ENCODE results near the gene MFAP3L.
"Not testable (repeated sequence)": the region's sequence is repeated elsewhere in the genome, so short reads cannot be mapped to it uniquely, and the experiment has no call there.

The MFAP3L gene

DNA sequence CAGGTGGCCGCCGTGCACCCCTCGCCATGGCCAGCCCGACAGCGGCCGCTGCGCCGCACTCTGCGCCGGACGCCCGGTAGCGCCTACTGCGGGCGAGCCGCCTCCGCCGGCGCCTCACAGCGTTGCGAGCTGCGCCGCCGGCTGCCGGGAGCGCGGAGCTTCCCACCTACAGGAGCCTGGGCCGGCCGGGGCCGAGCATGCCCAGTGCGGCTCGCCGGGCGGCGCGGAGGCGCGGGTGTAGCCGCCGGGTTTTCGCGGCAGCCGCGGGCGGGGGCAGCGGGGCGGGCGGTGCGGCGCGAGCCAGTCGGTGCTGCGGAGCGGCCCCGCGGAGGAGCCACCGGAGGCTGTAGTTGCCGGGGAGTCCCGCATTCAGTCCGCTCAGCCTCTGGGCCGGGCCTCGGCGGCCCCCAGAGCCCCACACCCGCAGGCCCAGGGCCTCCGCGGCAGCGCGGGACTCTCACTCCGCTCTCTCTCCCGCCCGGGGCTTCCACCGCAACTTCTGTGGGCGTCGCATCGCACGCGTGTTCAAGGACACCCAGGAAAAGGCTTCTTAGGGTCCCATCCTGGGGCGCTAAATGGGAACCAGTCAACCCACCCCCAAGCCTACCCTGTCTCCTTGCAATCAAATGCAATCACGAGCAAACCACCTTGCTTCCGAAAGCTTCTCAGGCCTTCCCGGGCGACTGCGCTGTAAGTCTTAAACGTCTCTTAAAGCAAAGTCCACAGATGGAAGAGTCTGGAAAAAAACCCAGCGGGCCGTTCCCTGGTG, at the start of gene MFAP3L:
TSS of gene MFAP3L (minus strand) at position 143 of the 769 bp plus-strand sequence. CDS start 20,518 bp downstream, outside the sequence.
- DNase-seq (ENCODE audit: low spot score), result peak; percentile 88

GRCh38 chr4:170071196-170071595, 45.0 kb upstream of the MFAP3L start:
- no peak for DNase-seq (ENCODE audit: low spot score)

DNA sequence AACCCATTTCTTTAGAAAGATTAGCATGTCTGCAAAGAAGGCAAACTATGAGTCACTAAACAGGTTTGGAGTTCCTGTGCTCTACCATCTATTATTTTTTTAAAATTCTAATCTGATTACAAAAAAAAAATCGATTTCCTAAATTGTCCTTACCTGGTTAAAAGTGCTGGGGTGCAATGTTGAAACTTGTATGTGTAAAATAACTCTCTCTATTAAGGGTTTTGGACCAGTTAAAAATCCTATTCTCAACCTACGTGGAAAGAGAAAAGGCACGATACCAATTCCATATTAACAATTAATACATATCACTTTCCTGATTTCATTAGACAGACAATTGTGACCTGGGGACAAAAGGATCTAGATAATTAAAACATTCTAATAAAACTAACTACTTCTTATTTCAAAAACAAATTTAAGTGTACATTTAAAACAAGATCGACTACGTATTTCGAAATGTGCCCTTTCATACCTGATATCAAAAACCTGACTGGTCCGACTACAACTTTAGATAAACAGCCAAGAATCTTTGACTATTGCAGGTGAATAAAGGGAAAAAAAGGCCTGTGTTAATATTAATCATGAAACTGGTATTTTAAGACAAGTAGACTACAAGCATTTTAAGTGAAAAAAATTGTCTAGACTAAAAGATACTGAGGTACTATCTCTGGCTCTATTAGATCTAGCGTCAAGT, 42.4 kb upstream of the MFAP3L start:
- DNase-seq (ENCODE audit: low spot score), result no peak

DNA sequence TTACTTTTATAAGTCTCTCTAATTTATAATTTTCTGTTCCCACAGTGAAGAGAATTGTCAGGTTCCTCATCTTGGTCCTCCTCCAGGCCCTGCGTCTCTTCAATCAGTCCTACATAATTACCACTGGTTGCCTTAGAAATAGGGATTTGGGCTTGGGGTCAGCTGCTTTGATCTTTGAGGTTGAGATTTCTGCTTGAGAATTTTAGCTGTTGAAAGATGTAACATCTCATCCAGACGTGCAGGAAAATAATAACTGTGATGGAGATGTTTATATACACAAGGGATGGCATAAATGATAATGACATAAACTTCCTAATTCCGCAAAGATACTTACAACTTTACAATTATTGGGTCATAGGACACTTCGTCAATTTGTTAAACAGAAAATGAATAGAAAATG, 33.2 kb upstream of the MFAP3L start:
- no peak for DNase-seq (ENCODE audit: low spot score)

DNA sequence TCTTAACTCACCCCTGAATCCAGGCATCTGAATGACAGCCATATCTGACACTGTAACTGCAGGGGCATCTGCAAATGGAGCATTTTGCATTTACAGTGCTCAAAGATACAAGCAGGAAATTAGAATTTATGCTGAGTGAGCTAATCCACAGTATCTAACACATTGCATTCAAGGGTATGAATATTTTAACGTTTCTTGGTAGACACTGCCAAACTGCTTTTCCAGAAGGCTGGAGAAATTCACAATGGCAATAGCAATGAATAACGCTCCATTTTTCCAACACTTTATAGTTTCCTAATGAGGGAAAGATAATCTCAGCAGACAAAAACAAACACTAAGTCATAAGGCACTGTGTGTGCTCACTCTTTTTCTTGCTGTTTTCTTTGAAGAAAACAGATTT, 32.6 kb upstream of the MFAP3L start:
- no peak for DNase-seq (ENCODE audit: low spot score)

DNA sequence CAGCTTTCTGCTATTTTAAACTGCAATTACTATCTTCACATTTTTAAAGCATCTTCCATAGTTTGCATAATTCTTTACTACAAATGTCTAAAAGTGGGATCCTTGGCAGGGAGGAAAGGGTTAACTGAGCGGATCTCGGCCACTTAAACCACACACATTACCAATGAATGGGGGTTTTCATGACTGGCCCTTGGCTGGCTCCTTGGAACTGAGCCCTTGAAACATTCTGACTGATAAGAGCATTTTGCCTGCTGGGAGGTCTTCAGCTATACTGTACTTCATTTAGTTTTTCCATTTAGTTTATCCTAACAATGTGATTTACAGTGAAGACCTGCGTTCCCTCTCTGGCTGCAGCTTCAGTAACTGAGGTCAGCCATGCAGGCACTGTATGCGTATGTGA, 31.7 kb upstream of the MFAP3L start:
- DNase-seq (ENCODE audit: low spot score), result no peak

GRCh38 chr4:170052919-170053318, 26.7 kb upstream of the MFAP3L start:
- no peak for DNase-seq (ENCODE audit: low spot score)

GRCh38 chr4:170051402-170051801, 25.2 kb upstream of the MFAP3L start:
- DNase-seq (ENCODE audit: low spot score), result no peak

DNA sequence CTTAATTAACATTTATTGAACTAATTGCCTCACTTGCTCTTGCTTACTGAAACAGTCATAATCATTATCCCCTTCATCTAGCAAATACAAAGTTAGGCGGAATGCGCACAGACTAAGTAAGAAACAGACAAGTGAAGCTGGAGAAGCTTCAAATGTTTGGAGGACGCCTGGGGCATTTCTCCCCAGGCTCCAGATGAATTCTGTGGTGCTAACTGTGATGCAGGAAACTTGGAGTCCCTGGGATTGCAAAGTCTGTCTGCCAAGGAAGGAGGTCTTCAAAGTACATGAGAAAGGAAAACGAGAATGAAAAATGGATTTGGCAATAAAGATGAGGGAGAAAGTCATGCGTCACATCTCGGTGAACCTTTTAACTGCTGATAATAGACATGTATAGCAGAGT, 23.6 kb upstream of the MFAP3L start:
- no peak for DNase-seq (ENCODE audit: low spot score)

GRCh38 chr4:170047771-170048354, 21.7 kb upstream of the MFAP3L start:
- peak; percentile 79 for DNase-seq (ENCODE audit: low spot score)

- DNase-seq (ENCODE audit: low spot score), result not testable (repeated sequence)
Observed at GRCh38 chr4:170046156-170046555, 20.0 kb upstream of the MFAP3L start.

DNA sequence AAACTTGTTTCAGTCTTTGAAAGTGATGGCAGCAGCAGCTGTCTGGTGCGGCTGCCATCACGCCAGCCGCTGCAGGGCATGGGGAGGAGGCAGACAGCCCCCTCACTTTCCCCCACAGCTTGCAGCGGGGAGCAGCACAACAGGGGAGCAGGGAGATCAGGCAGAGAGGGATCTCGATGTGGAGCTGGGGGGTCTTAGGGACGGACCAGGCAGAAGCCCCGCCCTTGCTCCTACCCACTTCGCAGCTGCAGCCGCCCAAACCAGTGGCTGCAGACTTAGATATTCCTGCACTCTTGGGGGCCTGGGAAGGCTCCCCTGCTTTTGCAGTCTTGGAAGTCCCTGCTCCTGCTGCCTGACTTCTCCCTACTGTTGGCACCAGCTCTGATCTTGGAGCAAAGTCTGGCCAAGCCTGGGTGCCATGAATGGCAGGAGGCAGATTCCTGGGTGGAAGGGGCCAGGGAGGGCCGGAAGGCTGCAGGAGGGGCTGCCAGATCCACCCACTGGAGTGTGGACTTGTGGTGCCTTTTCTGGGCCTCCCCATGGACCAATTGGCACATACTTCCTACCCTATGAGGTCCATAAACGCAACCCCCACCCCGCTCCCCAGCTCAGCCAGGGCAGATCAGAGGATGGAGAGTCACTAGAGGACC, 14.0 kb upstream of the MFAP3L start:
- DNase-seq (ENCODE audit: low spot score), result no peak

GRCh38 chr4:170038769-170039168, 12.6 kb upstream of the MFAP3L start:
- no peak for DNase-seq (ENCODE audit: low spot score)

DNA sequence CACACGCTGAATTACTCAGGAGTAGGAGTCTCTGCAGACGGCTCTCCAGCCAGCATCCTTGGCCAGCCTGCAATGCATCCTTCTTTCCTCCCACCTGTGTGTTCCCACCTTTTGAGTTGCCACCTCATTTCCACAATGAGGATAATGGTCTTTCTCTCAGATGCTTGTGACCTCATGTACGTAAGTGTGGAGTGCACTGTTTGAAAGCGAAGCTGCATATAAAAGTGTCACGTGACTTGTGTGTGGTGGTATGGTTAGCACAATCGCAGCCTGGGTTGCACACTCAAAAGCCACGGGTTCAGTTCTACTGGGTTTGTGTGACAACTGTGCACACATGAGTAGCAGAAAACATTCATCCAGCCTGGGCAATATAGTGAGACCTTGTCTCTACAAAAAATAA, 12.0 kb upstream of the MFAP3L start:
- no peak for DNase-seq (ENCODE audit: low spot score)

DNA sequence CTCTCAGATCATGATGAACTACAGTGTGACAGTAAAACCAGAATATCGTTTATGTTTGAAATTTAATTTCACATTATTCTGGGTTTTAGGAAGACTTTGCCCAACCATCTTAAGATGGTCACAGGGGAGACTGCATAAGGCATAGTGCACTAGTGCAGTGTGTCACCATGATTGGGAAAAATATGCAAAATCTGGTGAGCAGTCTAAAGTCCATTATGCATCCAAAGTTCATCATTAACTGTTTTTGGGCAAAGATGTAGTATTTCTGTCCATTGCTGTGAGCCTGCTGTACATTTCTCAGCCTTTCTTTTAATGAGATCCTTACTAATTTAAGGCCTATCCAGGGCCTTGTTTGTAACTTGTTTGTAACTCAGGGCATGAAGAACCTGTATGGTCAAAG, 11.3 kb upstream of the MFAP3L start:
- no peak for DNase-seq (ENCODE audit: low spot score)

DNA sequence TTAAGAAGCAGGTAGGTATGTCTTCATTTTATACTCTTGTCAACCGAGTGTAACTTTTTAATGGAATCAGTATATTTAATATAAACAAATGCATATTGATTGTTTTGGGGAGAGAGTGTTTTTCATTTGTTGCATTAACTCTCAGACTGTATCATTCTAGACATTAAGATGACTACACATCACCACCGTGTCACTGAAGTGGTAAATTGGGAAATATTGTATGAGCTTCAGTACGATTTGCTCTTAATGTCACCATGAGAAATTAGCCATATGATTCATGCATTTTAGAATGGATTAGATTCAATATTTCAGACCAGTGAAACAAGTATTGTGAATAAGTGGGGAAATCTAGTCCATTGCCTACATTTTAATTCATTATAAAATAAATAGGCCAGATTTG, 9.7 kb upstream of the MFAP3L start:
- DNase-seq (ENCODE audit: low spot score), result no peak

- no peak for DNase-seq (ENCODE audit: low spot score)
Observed at GRCh38 chr4:170035231-170035630, 9.0 kb upstream of the MFAP3L start.

- no peak for DNase-seq (ENCODE audit: low spot score)
Observed at GRCh38 chr4:170033999-170034398, 7.8 kb upstream of the MFAP3L start.

GRCh38 chr4:170030121-170030520, 3.9 kb upstream of the MFAP3L start:
- no peak for DNase-seq (ENCODE audit: low spot score)

- DNase-seq (ENCODE audit: low spot score), result peak; percentile 96
Observed at GRCh38 chr4:170027181-170027829, 1.1 kb upstream of the MFAP3L start.

DNA sequence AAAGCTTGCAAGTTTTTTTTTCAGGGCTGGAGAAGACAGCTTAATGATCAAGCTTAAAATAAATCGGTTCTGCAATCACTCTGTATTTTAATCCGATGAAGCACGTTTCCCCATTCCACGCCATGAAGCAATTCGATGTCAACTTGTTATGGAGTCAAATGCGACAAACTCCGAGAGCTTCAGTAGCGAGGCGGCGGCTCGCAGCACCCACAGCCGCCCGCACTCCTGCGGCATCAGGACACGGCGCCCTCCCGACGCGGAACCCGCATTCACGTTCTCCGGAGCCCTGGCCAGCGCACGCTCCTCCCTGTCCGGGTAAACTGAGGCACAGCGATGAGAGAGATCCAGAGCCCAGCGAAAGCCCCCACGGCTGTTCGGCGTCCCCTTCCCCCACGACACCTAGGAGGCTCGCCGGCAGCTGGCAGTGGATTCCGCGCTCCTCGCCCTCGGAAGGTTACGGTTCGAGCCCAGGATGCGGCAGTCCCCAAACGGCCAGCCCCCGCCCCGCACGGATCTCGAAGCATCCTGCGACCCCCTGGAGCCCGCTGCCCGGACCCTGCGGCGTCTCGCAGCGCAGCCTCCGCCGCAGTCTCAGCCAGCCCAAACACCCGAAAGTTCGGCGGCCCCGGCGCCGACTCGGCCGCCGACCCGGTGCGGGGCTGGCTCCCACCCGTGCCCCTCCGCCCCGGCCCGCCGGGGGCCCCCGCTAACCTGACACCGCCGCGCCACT, 507 bp downstream of the MFAP3L start:
- DNase-seq (ENCODE audit: low spot score), result no peak

- no peak for DNase-seq (ENCODE audit: low spot score)
Observed at GRCh38 chr4:170022211-170022610, 4.0 kb downstream of the MFAP3L start.

All from hematopoietic multipotent progenitor cell treated with erythropoietin and hydrocortisone succinate and interleukin-3 and kit ligand, for 15 days (in vitro differentiated cells).